Measurements from ENCODE around the gene GBF1.

The GBF1 gene

DNA sequence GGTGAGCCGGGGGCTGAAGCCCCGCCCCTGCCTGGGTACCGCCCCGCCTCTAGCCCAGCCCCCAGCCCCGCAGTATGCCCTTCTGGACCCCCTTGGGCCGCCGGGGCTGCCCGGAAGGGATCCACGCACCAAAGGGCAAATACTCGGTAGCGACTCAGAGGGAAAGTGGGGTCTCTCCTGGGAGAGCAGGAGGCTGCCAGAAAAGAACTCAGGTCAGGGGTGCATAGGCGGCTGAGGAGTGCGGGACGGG lies 176.1 kb downstream of the GBF1 start:
- DNase-seq (ENCODE audit: low read depth in 1 of 2, low spot score in 1 of 2): no peak

- no peak for DNase-seq (ENCODE audit: low read depth in 1 of 2, low spot score in 1 of 2)
Measured at GRCh38 chr10:102421757-102422512, 176.6 kb downstream of the GBF1 start.

DNA sequence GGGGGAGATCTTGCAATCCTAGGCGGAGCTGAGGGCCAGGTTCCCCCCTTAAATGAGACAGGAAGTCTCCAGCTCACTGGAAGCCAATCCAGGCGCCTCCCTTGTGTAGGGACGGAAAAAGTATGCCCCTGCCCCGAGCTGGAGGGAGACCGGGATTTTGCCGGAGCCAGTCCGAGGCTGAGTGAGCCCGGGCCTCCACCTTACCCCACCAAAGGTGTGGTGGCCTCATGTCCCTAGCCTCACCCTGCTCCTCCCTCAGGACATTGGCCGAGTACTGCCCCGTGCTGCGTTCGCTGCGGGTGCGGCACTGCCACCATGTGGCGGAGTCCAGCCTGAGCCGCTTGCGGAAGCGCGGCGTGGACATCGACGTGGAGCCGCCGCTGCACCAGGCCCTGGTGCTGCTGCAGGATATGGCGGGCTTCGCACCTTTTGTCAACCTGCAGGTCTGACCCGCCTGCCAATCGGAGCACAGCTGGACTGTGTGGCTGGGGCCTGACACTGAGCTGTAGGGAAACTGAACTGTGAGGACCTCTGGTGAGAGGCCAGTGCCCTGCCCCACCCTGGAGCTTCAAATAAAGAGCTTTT lies 177.3 kb downstream of the GBF1 start:
- no peak for DNase-seq (ENCODE audit: low read depth in 1 of 2, low spot score in 1 of 2)

DNA sequence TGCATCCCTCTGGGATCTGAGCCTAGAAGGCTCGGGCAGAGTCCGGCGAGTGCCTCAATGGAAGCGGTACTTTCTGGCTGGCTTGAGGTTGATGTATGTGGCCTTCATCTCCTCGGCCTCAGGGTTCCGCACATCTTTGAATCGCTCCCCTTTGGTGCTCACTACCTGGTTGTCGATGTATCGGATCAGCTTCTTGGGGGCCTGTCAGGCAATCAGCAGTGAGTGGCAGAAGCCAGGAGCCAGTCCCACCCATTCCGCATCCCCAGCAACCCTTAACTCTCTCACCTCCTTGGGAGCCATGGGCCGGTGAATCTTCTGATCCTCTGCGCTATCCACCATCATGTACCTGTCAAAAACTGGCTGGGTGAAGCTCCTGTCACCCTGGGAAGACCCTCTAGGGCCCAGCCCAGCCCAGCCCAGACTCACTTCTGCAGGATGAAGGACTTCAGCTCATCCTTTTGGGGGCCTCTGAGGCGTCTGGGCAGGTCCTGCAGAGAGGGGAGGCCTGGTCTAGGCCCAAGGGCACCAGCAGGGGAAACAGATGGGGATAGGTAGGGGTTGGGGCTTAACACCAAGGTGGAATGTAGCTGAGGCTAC lies 178.1 kb downstream of the GBF1 start:
- no peak for DNase-seq (ENCODE audit: low read depth in 1 of 2, low spot score in 1 of 2)

DNA sequence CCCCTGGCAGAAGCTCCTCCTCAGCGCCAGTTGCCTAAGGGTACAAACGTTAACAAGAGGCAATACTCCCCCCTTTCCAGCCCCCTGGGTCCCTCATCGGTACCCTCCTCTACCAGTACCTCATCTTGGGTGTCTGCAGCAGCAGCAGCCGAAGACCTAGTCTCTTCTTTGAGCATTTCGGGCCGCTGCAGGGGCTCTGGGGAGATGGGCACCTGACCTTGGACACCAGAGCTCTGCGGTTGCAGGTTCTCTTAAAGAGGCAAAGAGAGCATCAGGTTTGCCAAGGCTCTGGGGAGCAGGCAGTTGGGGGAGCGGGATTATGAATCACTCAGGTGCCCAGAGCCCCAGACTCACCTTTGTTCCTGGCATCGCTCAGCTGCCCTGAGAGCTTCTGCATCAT lies 178.8 kb downstream of the GBF1 start:
- no peak for DNase-seq (ENCODE audit: low read depth in 1 of 2, low spot score in 1 of 2)

DNA sequence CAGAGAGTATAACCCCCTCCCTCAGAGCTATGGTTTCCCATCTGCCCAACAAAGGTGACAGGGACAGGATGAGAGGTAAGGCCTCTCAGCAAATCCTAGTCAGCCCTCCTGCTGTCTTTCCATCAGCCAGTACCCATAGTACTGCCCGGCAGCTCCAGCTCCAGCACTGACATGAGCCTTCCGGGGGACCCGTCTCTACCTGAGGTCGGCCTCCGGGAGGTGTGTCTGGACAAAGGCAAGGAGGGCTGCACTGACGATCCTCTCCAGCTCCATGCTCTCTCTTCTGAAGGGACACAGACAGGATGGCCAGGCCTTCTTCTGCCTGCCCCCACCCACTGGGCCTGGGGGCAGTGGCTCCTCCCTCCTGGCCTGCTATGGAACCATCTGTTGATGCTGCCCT lies 179.6 kb downstream of the GBF1 start:
- no peak for DNase-seq (ENCODE audit: low read depth in 1 of 2, low spot score in 1 of 2)

GRCh38 chr10:102425444-102425843 lies 180.1 kb downstream of the GBF1 start:
- DNase-seq (ENCODE audit: low read depth in 1 of 2, low spot score in 1 of 2): no peak

DNA sequence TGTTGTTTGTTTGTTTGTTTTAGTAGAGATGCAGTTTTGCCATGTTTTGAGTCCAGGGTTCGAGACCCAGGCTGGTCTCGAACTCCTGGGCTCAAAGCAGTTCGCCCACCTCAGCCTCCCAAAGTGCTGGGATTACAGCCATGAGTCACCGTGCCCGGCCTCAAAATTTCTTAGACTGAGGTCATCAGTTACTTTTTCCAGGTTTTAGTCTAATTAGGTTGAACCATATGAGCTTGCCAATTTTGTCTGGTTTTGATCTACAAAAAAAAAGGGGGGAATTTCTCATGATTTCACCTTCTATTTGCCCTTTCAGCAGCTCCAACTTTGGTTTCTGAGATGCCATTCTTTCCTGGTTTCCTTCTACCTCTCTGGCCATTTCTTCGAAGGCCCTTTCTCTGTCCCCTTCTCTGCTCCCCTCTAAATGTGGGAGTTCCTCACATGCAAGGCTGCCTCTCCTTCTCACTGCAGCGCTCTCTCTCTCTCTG lies 181.5 kb downstream of the GBF1 start:
- DNase-seq (ENCODE audit: low read depth in 1 of 2, low spot score in 1 of 2): no peak

- no peak for DNase-seq (ENCODE audit: low read depth in 1 of 2, low spot score in 1 of 2)
Measured at GRCh38 chr10:102429468-102429867, 184.1 kb downstream of the GBF1 start.

GRCh38 chr10:102431452-102432124 lies 186.3 kb downstream of the GBF1 start:
- DNase-seq (ENCODE audit: low read depth in 1 of 2, low spot score in 1 of 2): no peak
